ENCODE results near the gene C1QB. TPM values are rescaled to one million over a fixed set of nuclear protein-coding genes. Genes with fewer than 3 reads are reported as not detected.
A peak's percentile ranks its signal among the peaks of the same experiment; 100 is the strongest.

Gene C1QB
- total and polyA plus RNA-seq, 5 donors from 2014 or later = not detected

- H3K27me3 ChIP-seq (ENCODE audit: control insufficient read depth, insufficient read depth, low read length) = no peaks in the 10 kb centered on the region
- no peak overlapping the region for H3K4me3 ChIP-seq (ENCODE audit: low read depth, low read length)
- H3K36me3 ChIP-seq (ENCODE audit: control insufficient read depth, insufficient read depth, low read length) = no peaks in the 10 kb centered on the region
- no peaks in the 10 kb centered on the region for H3K4me1 ChIP-seq (ENCODE audit: control insufficient read depth, insufficient read depth, low read length, poor library complexity, severe bottlenecking)
- H3K9me3 ChIP-seq (ENCODE audit: control insufficient read depth in 2 of 2, low read length in 2 of 2) = no peaks in the 10 kb centered on the region
- no peak overlapping the region for H3K27ac ChIP-seq (ENCODE audit: insufficient read depth, low read length, poor library complexity, severe bottlenecking)
- Mint-ChIP-seq H3K36me3 (no peaks in the 10 kb centered on the region), H3K4me1 (no peaks in the 10 kb centered on the region), H3K4me3 (no peak overlapping the region), H3K27me3 (peaks cover 3% of the 10 kb centered on the region), H3K9me3 (no peaks in the 10 kb centered on the region), H3K27ac (no peak overlapping the region)
- ATAC-seq (ENCODE audit: low read depth in 2 of 2) (no peak), DNase-seq (no peak)
Measured at GRCh38 chr1:22613951-22614350, 39.1 kb upstream of the C1QB start.

- no peak for DNase-seq
- H3K4me3 Mint-ChIP-seq = no peak overlapping the region
- H3K9me3 Mint-ChIP-seq = no peaks in the 10 kb centered on the region
- H3K36me3 Mint-ChIP-seq = no peaks in the 10 kb centered on the region
- no peaks in the 10 kb centered on the region for H3K36me3 ChIP-seq (ENCODE audit: control insufficient read depth, insufficient read depth, low read length)
- no peak overlapping the region for H3K27ac ChIP-seq (ENCODE audit: insufficient read depth, low read length, poor library complexity, severe bottlenecking)
- no peak overlapping the region for H3K27ac Mint-ChIP-seq
- no peaks in the 10 kb centered on the region for H3K4me1 ChIP-seq (ENCODE audit: control insufficient read depth, insufficient read depth, low read length, poor library complexity, severe bottlenecking)
- H3K9me3 ChIP-seq (ENCODE audit: control insufficient read depth in 2 of 2, low read length in 2 of 2) = no peaks in the 10 kb centered on the region
- ATAC-seq (ENCODE audit: low read depth in 2 of 2) = no peak
- peaks cover 9% of the 10 kb centered on the region for H3K27me3 Mint-ChIP-seq
- no peaks in the 10 kb centered on the region for H3K27me3 ChIP-seq (ENCODE audit: control insufficient read depth, insufficient read depth, low read length)
- no peaks in the 10 kb centered on the region for H3K4me1 Mint-ChIP-seq
- no peak overlapping the region for H3K4me3 ChIP-seq (ENCODE audit: low read depth, low read length)
Measured at GRCh38 chr1:22615886-22616285, 37.1 kb upstream of the C1QB start.

- Histone ChIP-seq H3K4me3 (ENCODE audit: low read depth, low read length) (no peak overlapping the region), H3K27ac (ENCODE audit: insufficient read depth, low read length, poor library complexity, severe bottlenecking) (no peak overlapping the region), H3K4me1 (ENCODE audit: control insufficient read depth, insufficient read depth, low read length, poor library complexity, severe bottlenecking) (no peaks in the 10 kb centered on the region), H3K36me3 (ENCODE audit: control insufficient read depth, insufficient read depth, low read length) (no peaks in the 10 kb centered on the region), H3K9me3 (ENCODE audit: control insufficient read depth in 2 of 2, low read length in 2 of 2) (no peaks in the 10 kb centered on the region), H3K27me3 (ENCODE audit: control insufficient read depth, insufficient read depth, low read length) (no peaks in the 10 kb centered on the region)
- Mint-ChIP-seq H3K9me3 (no peaks in the 10 kb centered on the region), H3K36me3 (no peaks in the 10 kb centered on the region), H3K27me3 (peaks cover 9% of the 10 kb centered on the region), H3K27ac (no peak overlapping the region), H3K4me3 (no peak overlapping the region), H3K4me1 (no peaks in the 10 kb centered on the region)
- DNase-seq (no peak), ATAC-seq (ENCODE audit: low read depth in 2 of 2) (no peak)
Measured at GRCh38 chr1:22616571-22616970, 36.5 kb upstream of the C1QB start.

- DNase-seq = no peak
- no peak for ATAC-seq (ENCODE audit: low read depth in 2 of 2)
- no peaks in the 10 kb centered on the region for H3K36me3 Mint-ChIP-seq
- no peaks in the 10 kb centered on the region for H3K9me3 ChIP-seq (ENCODE audit: control insufficient read depth in 2 of 2, low read length in 2 of 2)
- no peak overlapping the region for H3K4me3 ChIP-seq (ENCODE audit: low read depth, low read length)
- H3K9me3 Mint-ChIP-seq = no peaks in the 10 kb centered on the region
- H3K27me3 ChIP-seq (ENCODE audit: control insufficient read depth, insufficient read depth, low read length) = no peaks in the 10 kb centered on the region
- peaks cover 20% of the 10 kb centered on the region for H3K27me3 Mint-ChIP-seq
- no peaks in the 10 kb centered on the region for H3K36me3 ChIP-seq (ENCODE audit: control insufficient read depth, insufficient read depth, low read length)
- H3K4me1 Mint-ChIP-seq = no peaks in the 10 kb centered on the region
- no peak overlapping the region for H3K27ac ChIP-seq (ENCODE audit: insufficient read depth, low read length, poor library complexity, severe bottlenecking)
- no peaks in the 10 kb centered on the region for H3K4me1 ChIP-seq (ENCODE audit: control insufficient read depth, insufficient read depth, low read length, poor library complexity, severe bottlenecking)
- H3K27ac Mint-ChIP-seq = no peak overlapping the region
- no peak overlapping the region for H3K4me3 Mint-ChIP-seq
Measured at GRCh38 chr1:22618056-22618455, 35.0 kb upstream of the C1QB start.

- Histone ChIP-seq H3K27ac (ENCODE audit: insufficient read depth, low read length, poor library complexity, severe bottlenecking) (no peak overlapping the region), H3K4me1 (ENCODE audit: control insufficient read depth, insufficient read depth, low read length, poor library complexity, severe bottlenecking) (no peaks in the 10 kb centered on the region)
- H3K4me3 Mint-ChIP-seq = no peak overlapping the region
Measured at GRCh38 chr1:22619252-22619651, 33.8 kb upstream of the C1QB start.

GRCh38 chr1:22619798-22620197 is 33.2 kb upstream of the C1QB start:
- Mint-ChIP-seq H3K27me3 (peaks cover 24% of the 10 kb centered on the region), H3K9me3 (peaks cover 0 to 1% (median 0%) of the 10 kb centered on the region in 7 donors), H3K4me1 (no peaks in the 10 kb centered on the region), H3K4me3 (no peak overlapping the region), H3K27ac (no peak overlapping the region), H3K36me3 (no peaks in the 10 kb centered on the region)
- Histone ChIP-seq H3K36me3 (ENCODE audit: control insufficient read depth, insufficient read depth, low read length) (no peaks in the 10 kb centered on the region), H3K9me3 (ENCODE audit: control insufficient read depth in 2 of 2, low read length in 2 of 2) (no peaks in the 10 kb centered on the region), H3K27me3 (ENCODE audit: control insufficient read depth, insufficient read depth, low read length) (no peaks in the 10 kb centered on the region), H3K4me1 (ENCODE audit: control insufficient read depth, insufficient read depth, low read length, poor library complexity, severe bottlenecking) (no peaks in the 10 kb centered on the region), H3K4me3 (ENCODE audit: low read depth, low read length) (no peak overlapping the region), H3K27ac (ENCODE audit: insufficient read depth, low read length, poor library complexity, severe bottlenecking) (no peak overlapping the region)
- ATAC-seq (ENCODE audit: low read depth in 2 of 2) = no peak
- DNase-seq = no peak

More at GRCh38 chr1:22619252-22619651, 33.8 kb upstream of the C1QB start:
- no peak overlapping the region for H3K27ac Mint-ChIP-seq
- no peaks in the 10 kb centered on the region for H3K36me3 Mint-ChIP-seq
- no peaks in the 10 kb centered on the region for H3K4me1 Mint-ChIP-seq
- DNase-seq = no peak
- Histone ChIP-seq H3K36me3 (ENCODE audit: control insufficient read depth, insufficient read depth, low read length) (no peaks in the 10 kb centered on the region), H3K27me3 (ENCODE audit: control insufficient read depth, insufficient read depth, low read length) (no peaks in the 10 kb centered on the region), H3K9me3 (ENCODE audit: control insufficient read depth in 2 of 2, low read length in 2 of 2) (no peaks in the 10 kb centered on the region), H3K4me3 (ENCODE audit: low read depth, low read length) (no peak overlapping the region)
- no peak for ATAC-seq (ENCODE audit: low read depth in 2 of 2)
- H3K27me3 Mint-ChIP-seq = peaks cover 23% of the 10 kb centered on the region
- H3K9me3 Mint-ChIP-seq = peaks cover 0 to 1% (median 0%) of the 10 kb centered on the region in 7 donors

GRCh38 chr1:22621761-22622160 is 31.3 kb upstream of the C1QB start:
- Mint-ChIP-seq H3K9me3 (peaks cover 0 to 1% (median 0%) of the 10 kb centered on the region in 7 donors), H3K27ac (no peak overlapping the region), H3K36me3 (no peaks in the 10 kb centered on the region), H3K4me3 (no peak overlapping the region), H3K27me3 (peaks cover 31% of the 10 kb centered on the region), H3K4me1 (no peaks in the 10 kb centered on the region)
- H3K27me3 ChIP-seq (ENCODE audit: control insufficient read depth, insufficient read depth, low read length) = no peaks in the 10 kb centered on the region
- H3K36me3 ChIP-seq (ENCODE audit: control insufficient read depth, insufficient read depth, low read length) = no peaks in the 10 kb centered on the region
- H3K9me3 ChIP-seq (ENCODE audit: control insufficient read depth in 2 of 2, low read length in 2 of 2) = no peaks in the 10 kb centered on the region
- no peak for ATAC-seq (ENCODE audit: low read depth in 2 of 2)
- DNase-seq = no peak
- no peak overlapping the region for H3K4me3 ChIP-seq (ENCODE audit: low read depth, low read length)
- H3K4me1 ChIP-seq (ENCODE audit: control insufficient read depth, insufficient read depth, low read length, poor library complexity, severe bottlenecking) = no peaks in the 10 kb centered on the region
- no peak overlapping the region for H3K27ac ChIP-seq (ENCODE audit: insufficient read depth, low read length, poor library complexity, severe bottlenecking)

GRCh38 chr1:22625262-22625925 is 27.6 kb upstream of the C1QB start:
- Mint-ChIP-seq H3K27me3 (peaks cover 27% of the 10 kb centered on the region), H3K4me3 (no peak overlapping the region), H3K36me3 (no peaks in the 10 kb centered on the region), H3K27ac (peak overlapping the region in 1 of 3 donors; percentile 32), H3K9me3 (peaks cover 0 to 1% (median 0%) of the 10 kb centered on the region in 7 donors), H3K4me1 (no peaks in the 10 kb centered on the region)
- Histone ChIP-seq H3K4me1 (ENCODE audit: control insufficient read depth, insufficient read depth, low read length, poor library complexity, severe bottlenecking) (no peaks in the 10 kb centered on the region), H3K9me3 (ENCODE audit: control insufficient read depth in 2 of 2, low read length in 2 of 2) (no peaks in the 10 kb centered on the region), H3K27me3 (ENCODE audit: control insufficient read depth, insufficient read depth, low read length) (no peaks in the 10 kb centered on the region), H3K36me3 (ENCODE audit: control insufficient read depth, insufficient read depth, low read length) (no peaks in the 10 kb centered on the region), H3K4me3 (ENCODE audit: low read depth, low read length) (no peak overlapping the region), H3K27ac (ENCODE audit: insufficient read depth, low read length, poor library complexity, severe bottlenecking) (no peak overlapping the region)
- ATAC-seq (ENCODE audit: low read depth in 2 of 2) = no peak
- no peak for DNase-seq

Measured in CD4-positive, CD25-positive, alpha-beta regulatory T cell (primary cell).